Left lung (tissue), 10 donors: ENCODE data around the gene XPR1. TPM values are rescaled to one million over a fixed set of nuclear protein-coding genes. Genes with fewer than 3 reads are reported as not detected.

Source experiments
- ATAC-seq: fragments of 200-7000 bp; cut with Tn5 transposase; one replicate; pipeline ENCODE4 v1.9.1; 2020; ENCODE audit warnings: moderate library complexity
- DNase-seq, 4 donors: peaks; one replicate each; pipeline ENCODE4 v3.0.0-alpha.2; 2013 to 2020
- H3K27ac ChIP-seq, 2 donors: fragments of 200-600 bp; sonication (generic) in 1 of 2; one replicate each; pipeline versions ENCODE4 v1.5.0 to v1.8.0; 2020 to 2021
- H3K27me3 ChIP-seq, 2 donors: fragments of 200-600 bp; sonication (generic) in 1 of 2; one replicate each; pipeline versions ENCODE4 v1.5.0 to v1.8.0; 2020 to 2021
- H3K36me3 ChIP-seq, 2 donors: fragments of 200-600 bp; sonication (generic) in 1 of 2; one replicate each; pipeline versions ENCODE4 v1.5.0 to v1.8.0; 2020 to 2021
- H3K4me1 ChIP-seq, 2 donors: fragments of 200-600 bp; one replicate each; pipeline ENCODE4 v1.8.0; 2021
- H3K4me3 ChIP-seq, 2 donors: fragments of 200-600 bp; sonication (generic) in 1 of 2; one replicate each; pipeline versions ENCODE4 v1.5.0 to v1.8.0; 2020 to 2021; ENCODE audit warnings: mild to moderate bottlenecking in 1 of 2
- H3K9me3 ChIP-seq, 2 donors: fragments of 200-600 bp; sonication (generic) in 1 of 2; one replicate each; pipeline versions ENCODE4 v1.5.0 to v1.8.0; 2020 to 2021
- CTCF ChIP-seq, 2 donors: fragments of 200-600 bp; sonication (generic) in 1 of 2; IDR thresholded peaks; one replicate each; pipeline versions ENCODE4 v1.5.0 to v1.8.0; 2021; ENCODE audit warnings: antibody characterized with exemption in 2 of 2
- intact Hi-C, 2 donors: fragments of 100-400 bp; cut with DNase I; formaldehyde crosslinking; loops; one replicate each; pipeline versions ENCODE4 v1.11.2 to v1.14.2; 2022
- polyA plus RNA-seq, 6 donors: library from polyadenylated mRNA; unstranded; fragments of 120-200 nt; gene quantifications; one replicate each; pipeline ENCODE4 v1.2.1, GENCODE V29; 2013; ENCODE audit not compliant: insufficient read length in 6 of 6
- total RNA-seq, 2 donors: library from RNA; stranded (reverse); fragmentation: NEBNext Ultra II Directional; extraction: Animal tissue kit (Norgen Biotek cat#: 25700); gene quantifications; one replicate each; pipeline ENCODE4 v1.2.1, GENCODE V29; 2021
- donor health status: DM: no; HTN: yes; CAD: no.
- donor health status: DM: no; HTN: no; CAD: no.

Gene XPR1
- total and polyA plus RNA-seq, 8 donors, result 24.6 to 34.2 (median 27.8) TPM

- ATAC-seq (no peak), DNase-seq (no peak)
- no peaks in the 10 kb centered on the region for H3K27me3 ChIP-seq
- H3K36me3 ChIP-seq, result peaks cover 0 to 10% of the 10 kb centered on the region in 2 donors
- peaks cover 0 to 15% of the 10 kb centered on the region in 2 donors for H3K4me1 ChIP-seq
- H3K9me3 ChIP-seq, result no peaks in the 10 kb centered on the region
- intact Hi-C loops, result loop anchor here in 1 of 2 donors (5.0 to 10.0 kb wide), 2 partner anchors 226 to 343 kb away; partner anchors contain the start of gene XPR1
- H3K4me3 ChIP-seq, result no peak overlapping the region
- no peak overlapping the region for H3K27ac ChIP-seq
- no peak for TF ChIP-seq CTCF (IDR thresholded peaks at IDR 0.05)
These were observed 228.7 kb downstream of the XPR1 start for GRCh38 chr1:180860535-180860934.

DNA sequence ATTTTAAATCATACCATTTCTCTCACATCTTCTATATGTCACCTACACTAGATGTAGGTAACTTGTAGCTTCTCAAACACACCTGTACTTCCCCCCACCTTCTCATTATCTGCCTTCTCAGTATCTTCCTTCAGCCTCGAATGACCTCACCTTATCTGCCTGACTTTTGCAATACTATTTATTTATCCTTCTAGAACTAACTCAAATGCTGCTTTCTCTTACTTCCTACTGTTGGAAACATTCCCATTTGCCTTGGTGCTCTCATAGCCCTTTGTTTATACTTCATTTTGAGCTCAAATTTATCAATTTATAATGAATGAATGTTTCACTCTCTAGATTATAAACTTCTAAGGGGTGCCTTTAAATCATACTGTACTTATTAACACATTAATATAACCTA is 230.5 kb downstream of the XPR1 start:
- no peak for TF ChIP-seq CTCF (IDR thresholded peaks at IDR 0.05)
- Histone ChIP-seq H3K36me3 (peaks cover 0 to 18% of the 10 kb centered on the region in 2 donors), H3K4me3 (no peak overlapping the region), H3K27ac (no peak overlapping the region), H3K27me3 (no peaks in the 10 kb centered on the region), H3K9me3 (no peaks in the 10 kb centered on the region), H3K4me1 (peaks cover 0 to 15% of the 10 kb centered on the region in 2 donors)
- intact Hi-C loops, result loop anchor here in 1 of 2 donors (5.0 to 10.0 kb wide), 2 partner anchors 228 to 345 kb away; partner anchors contain the start of gene XPR1
- ATAC-seq, result no peak
- DNase-seq, result no peak

GRCh38 chr1:180863158-180863775 is 231.4 kb downstream of the XPR1 start:
- ATAC-seq (peak; percentile 84), DNase-seq (peak in 2 of 4 donors; percentile 51 to 66)
- no peak overlapping the region for H3K27ac ChIP-seq

GRCh38 chr1:180881806-180882509 is 250.1 kb downstream of the XPR1 start:
- no peaks in the 10 kb centered on the region for H3K9me3 ChIP-seq
- no peak overlapping the region for H3K4me3 ChIP-seq
- peak; percentile 27 to 40 for TF ChIP-seq CTCF (IDR thresholded peaks at IDR 0.05)
- intact Hi-C loops, result loop anchor here in 1 of 2 donors (5.0 kb wide), 1 partner anchor 285 kb away; no protein-coding TSS in a partner anchor
- H3K4me1 ChIP-seq, result no peaks in the 10 kb centered on the region
- H3K36me3 ChIP-seq, result peaks cover 0 to 28% of the 10 kb centered on the region in 2 donors
- no peak overlapping the region for H3K27ac ChIP-seq
- no peaks in the 10 kb centered on the region for H3K27me3 ChIP-seq
- ATAC-seq (peak; percentile 83), DNase-seq (peak in 2 of 4 donors; percentile 37 to 49)

More at GRCh38 chr1:180863158-180863775, 231.4 kb downstream of the XPR1 start:
- peaks cover 0 to 7% of the 10 kb centered on the region in 2 donors for H3K4me1 ChIP-seq
- no peaks in the 10 kb centered on the region for H3K27me3 ChIP-seq
- no peak overlapping the region for H3K4me3 ChIP-seq
- TF ChIP-seq CTCF (IDR thresholded peaks at IDR 0.05), result peak; percentile 56 to 72
- H3K9me3 ChIP-seq, result no peaks in the 10 kb centered on the region
- intact Hi-C loops, result loop anchor here in 1 of 2 donors (5.0 to 10.0 kb wide), 2 partner anchors 228 to 346 kb away; partner anchors contain the start of gene XPR1
- peaks cover 0 to 18% of the 10 kb centered on the region in 2 donors for H3K36me3 ChIP-seq
